Measurements from ENCODE around the gene CEP95. TPM values are rescaled to one million over a fixed set of nuclear protein-coding genes. Genes with fewer than 3 reads are reported as not detected.

CEP95 gene
- total and polyA plus RNA-seq, 2 of the 13 experiments (the other 11 are each of a cell fraction or from before 2014, with no cell fraction given): 65.9 to 68.8 TPM

DNA sequence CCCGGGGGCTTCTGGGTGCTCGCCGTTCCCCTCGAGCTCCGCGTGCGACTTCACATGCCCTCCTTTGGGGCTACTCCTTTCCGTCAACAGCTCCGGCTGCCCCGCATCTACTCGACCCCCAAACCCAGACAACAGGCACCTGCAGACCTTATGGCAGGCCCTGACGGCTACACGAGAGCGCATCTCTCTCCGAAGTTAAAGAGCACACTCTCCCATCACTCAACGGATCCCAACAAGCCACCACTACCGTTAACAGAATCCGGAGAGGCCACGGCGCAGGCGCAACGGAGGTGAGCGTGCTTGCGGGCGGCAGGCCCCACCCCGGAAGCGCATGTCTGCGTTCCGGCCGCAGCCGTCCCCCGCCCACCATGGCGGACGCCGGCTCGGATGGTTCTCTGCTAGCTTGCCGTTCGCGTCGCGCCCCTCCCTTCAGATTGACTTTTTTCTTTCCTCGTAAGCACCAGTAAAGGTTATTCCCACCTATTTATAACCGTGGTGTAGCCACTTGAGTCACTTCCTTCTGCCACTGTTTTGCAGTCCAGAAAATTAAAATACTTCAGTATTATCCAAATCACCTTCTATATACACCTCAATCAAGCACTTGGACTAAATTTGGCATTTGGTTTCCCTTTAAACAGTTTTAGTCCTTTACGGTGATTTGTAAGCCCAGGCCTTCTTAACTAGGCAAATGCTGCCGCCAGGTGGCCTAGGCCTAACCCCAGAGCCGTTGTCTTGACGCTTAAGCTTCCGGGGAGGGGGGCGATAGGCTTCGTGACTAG is 9.8 kb upstream of the CEP95 start, which contains the start of gene POLG2 (continued):
- TF ChIP-seq, protein P1, sequence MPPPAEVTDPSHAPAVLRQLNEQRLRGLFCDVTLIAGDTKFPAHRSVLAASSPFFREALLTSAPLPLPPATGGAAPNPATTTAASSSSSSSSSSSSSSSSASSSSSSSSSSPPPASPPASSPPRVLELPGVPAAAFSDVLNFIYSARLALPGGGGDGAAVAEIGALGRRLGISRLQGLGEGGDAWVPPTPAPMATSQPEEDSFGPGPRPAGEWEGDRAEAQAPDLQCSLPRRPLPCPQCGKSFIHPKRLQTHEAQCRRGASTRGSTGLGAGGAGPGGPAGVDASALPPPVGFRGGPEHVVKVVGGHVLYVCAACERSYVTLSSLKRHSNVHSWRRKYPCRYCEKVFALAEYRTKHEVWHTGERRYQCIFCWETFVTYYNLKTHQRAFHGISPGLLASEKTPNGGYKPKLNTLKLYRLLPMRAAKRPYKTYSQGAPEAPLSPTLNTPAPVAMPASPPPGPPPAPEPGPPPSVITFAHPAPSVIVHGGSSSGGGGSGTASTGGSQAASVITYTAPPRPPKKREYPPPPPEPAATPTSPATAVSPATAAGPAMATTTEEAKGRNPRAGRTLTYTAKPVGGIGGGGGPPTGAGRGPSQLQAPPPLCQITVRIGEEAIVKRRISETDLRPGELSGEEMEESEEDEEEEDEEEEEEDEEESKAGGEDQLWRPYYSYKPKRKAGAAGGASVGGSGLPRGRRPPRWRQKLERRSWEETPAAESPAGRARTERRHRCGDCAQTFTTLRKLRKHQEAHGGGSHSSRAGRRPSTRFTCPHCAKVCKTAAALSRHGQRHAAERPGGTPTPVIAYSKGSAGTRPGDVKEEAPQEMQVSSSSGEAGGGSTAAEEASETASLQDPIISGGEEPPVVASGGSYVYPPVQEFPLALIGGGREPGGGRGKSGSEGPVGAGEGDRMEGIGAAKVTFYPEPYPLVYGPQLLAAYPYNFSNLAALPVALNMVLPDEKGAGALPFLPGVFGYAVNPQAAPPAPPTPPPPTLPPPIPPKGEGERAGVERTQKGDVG (CRISPR knock-in tag; IDR thresholded peaks at IDR 0.05; ENCODE audit: borderline replicate concordance): peak; percentile 83; the same call in 1 of the 2 replicates
- no peak; the same call in 1 of the 2 replicates for TF ChIP-seq ZNF12 (CRISPR knock-in tag; IDR thresholded peaks at IDR 0.05)
- peak; percentile 91 for TF ChIP-seq ZNF883 (CRISPR knock-in tag; IDR thresholded peaks at IDR 0.05; ENCODE audit: not compliant biosample characterization)
- TF ChIP-seq, protein P2, sequence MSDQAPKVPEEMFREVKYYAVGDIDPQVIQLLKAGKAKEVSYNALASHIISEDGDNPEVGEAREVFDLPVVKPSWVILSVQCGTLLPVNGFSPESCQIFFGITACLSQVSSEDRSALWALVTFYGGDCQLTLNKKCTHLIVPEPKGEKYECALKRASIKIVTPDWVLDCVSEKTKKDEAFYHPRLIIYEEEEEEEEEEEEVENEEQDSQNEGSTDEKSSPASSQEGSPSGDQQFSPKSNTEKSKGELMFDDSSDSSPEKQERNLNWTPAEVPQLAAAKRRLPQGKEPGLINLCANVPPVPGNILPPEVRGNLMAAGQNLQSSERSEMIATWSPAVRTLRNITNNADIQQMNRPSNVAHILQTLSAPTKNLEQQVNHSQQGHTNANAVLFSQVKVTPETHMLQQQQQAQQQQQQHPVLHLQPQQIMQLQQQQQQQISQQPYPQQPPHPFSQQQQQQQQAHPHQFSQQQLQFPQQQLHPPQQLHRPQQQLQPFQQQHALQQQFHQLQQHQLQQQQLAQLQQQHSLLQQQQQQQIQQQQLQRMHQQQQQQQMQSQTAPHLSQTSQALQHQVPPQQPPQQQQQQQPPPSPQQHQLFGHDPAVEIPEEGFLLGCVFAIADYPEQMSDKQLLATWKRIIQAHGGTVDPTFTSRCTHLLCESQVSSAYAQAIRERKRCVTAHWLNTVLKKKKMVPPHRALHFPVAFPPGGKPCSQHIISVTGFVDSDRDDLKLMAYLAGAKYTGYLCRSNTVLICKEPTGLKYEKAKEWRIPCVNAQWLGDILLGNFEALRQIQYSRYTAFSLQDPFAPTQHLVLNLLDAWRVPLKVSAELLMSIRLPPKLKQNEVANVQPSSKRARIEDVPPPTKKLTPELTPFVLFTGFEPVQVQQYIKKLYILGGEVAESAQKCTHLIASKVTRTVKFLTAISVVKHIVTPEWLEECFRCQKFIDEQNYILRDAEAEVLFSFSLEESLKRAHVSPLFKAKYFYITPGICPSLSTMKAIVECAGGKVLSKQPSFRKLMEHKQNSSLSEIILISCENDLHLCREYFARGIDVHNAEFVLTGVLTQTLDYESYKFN (CRISPR knock-in tag; conservative IDR thresholded peaks at IDR 0.05): 0 out of 2 replicates have a peak, but pooled peaks have one; percentile 51
- TF ChIP-seq MYC (CRISPR knock-in tag; IDR thresholded peaks at IDR 0.05; ENCODE audit: borderline replicate concordance): peak; percentile 96
- TF ChIP-seq, protein P3, sequence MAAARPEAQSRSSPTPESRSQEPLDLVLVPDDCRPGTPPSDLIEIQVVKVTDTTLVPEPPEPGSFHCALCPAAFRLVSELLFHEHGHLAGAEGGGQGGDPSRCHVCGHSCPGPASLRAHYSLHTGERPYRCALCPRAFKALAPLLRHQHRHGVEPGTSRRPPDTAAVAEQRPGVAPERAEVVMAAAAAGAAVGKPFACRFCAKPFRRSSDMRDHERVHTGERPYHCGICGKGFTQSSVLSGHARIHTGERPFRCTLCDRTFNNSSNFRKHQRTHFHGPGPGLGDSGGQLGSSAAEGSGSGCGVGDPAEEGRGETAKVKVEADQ (CRISPR knock-in tag; IDR thresholded peaks at IDR 0.05; ENCODE audit: borderline replicate concordance): no peak
- TF ChIP-seq STAG1 (CRISPR knock-in tag; IDR thresholded peaks at IDR 0.05): peak; percentile 43
- TF ChIP-seq NCOA1 (CRISPR knock-in tag; IDR thresholded peaks at IDR 0.05): no peak; the same call in 1 of the 2 replicates
- no peak for TF ChIP-seq ZNF775 (CRISPR knock-in tag; IDR thresholded peaks at IDR 0.05; ENCODE audit: borderline replicate concordance)
- TF ChIP-seq ZNF260 (CRISPR knock-in tag; IDR thresholded peaks at IDR 0.05; ENCODE audit: borderline replicate concordance, low read depth): no peak
- TF ChIP-seq MTF2 (CRISPR knock-in tag; IDR thresholded peaks at IDR 0.05; ENCODE audit: borderline replicate concordance): no peak; the same call in 1 of the 2 replicates
- TF ChIP-seq, protein P4, sequence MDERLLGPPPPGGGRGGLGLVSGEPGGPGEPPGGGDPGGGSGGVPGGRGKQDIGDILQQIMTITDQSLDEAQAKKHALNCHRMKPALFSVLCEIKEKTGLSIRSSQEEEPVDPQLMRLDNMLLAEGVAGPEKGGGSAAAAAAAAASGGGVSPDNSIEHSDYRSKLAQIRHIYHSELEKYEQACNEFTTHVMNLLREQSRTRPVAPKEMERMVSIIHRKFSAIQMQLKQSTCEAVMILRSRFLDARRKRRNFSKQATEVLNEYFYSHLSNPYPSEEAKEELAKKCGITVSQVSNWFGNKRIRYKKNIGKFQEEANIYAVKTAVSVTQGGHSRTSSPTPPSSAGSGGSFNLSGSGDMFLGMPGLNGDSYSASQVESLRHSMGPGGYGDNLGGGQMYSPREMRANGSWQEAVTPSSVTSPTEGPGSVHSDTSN (CRISPR knock-in tag; IDR thresholded peaks at IDR 0.05): no peak; the same call in 1 of the 2 replicates
- 0 out of 2 replicates have a peak, but pooled peaks have one; percentile 2 for TF ChIP-seq CREB1 (IDR thresholded peaks at IDR 0.05)
- peak; percentile 71; the same call in 1 of the 2 replicates for TF ChIP-seq CREB1 (CRISPR knock-in tag; IDR thresholded peaks at IDR 0.05)
- TF ChIP-seq HOXA3 (CRISPR knock-in tag; IDR thresholded peaks at IDR 0.05): peak; percentile 95
- TF ChIP-seq, protein P5, sequence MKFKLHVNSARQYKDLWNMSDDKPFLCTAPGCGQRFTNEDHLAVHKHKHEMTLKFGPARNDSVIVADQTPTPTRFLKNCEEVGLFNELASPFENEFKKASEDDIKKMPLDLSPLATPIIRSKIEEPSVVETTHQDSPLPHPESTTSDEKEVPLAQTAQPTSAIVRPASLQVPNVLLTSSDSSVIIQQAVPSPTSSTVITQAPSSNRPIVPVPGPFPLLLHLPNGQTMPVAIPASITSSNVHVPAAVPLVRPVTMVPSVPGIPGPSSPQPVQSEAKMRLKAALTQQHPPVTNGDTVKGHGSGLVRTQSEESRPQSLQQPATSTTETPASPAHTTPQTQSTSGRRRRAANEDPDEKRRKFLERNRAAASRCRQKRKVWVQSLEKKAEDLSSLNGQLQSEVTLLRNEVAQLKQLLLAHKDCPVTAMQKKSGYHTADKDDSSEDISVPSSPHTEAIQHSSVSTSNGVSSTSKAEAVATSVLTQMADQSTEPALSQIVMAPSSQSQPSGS (CRISPR knock-in tag; IDR thresholded peaks at IDR 0.05): peak; percentile 70

Data from HepG2 (cell line).